Measurements from ENCODE around the gene LRRC8A. TPM values are rescaled to one million over a fixed set of nuclear protein-coding genes. Genes with fewer than 3 reads are reported as not detected.
A peak's percentile ranks its signal among the peaks of the same experiment; 100 is the strongest.
"Not testable (repeated sequence)": the region's sequence is repeated elsewhere in the genome, so short reads cannot be mapped to it uniquely, and the experiment has no call there.

LRRC8A gene
- total and polyA plus RNA-seq, 5 donors from 2014 or later = 29.3 to 39.7 (median 31.9) TPM

GRCh38 chr9:128945798-128946501, 64.0 kb downstream of the LRRC8A start:
- Mint-ChIP-seq H3K36me3 (peaks cover 9% of the 10 kb centered on the region), H3K27me3 (no peaks in the 10 kb centered on the region), H3K4me1 (peaks cover 0 to 44% (median 20%) of the 10 kb centered on the region in 4 donors), H3K9me3 (no peaks in the 10 kb centered on the region), H3K27ac (peak overlapping the region; percentile 79 to 96 (median 95)), H3K4me3 (peak overlapping the region; percentile 97 to 100 (median 99))
- Histone ChIP-seq H3K4me3 (ENCODE audit: low read depth, low read length) (peak overlapping the region; percentile 71), H3K36me3 (ENCODE audit: control insufficient read depth, insufficient read depth, low read length) (peaks cover 4% of the 10 kb centered on the region), H3K27me3 (ENCODE audit: control insufficient read depth, insufficient read depth, low read length) (no peaks in the 10 kb centered on the region), H3K27ac (ENCODE audit: insufficient read depth, low read length, poor library complexity, severe bottlenecking) (no peak overlapping the region), H3K4me1 (ENCODE audit: control insufficient read depth, insufficient read depth, low read length, poor library complexity, severe bottlenecking) (peaks cover 24% of the 10 kb centered on the region), H3K9me3 (ENCODE audit: control insufficient read depth in 2 of 2, low read length in 2 of 2) (no peaks in the 10 kb centered on the region)
- ATAC-seq (ENCODE audit: low read depth in 2 of 2) (no peak), DNase-seq (no peak)

GRCh38 chr9:128946571-128947276, 64.8 kb downstream of the LRRC8A start:
- Histone ChIP-seq H3K4me1 (ENCODE audit: control insufficient read depth, insufficient read depth, low read length, poor library complexity, severe bottlenecking) (peaks cover 24% of the 10 kb centered on the region), H3K27me3 (ENCODE audit: control insufficient read depth, insufficient read depth, low read length) (no peaks in the 10 kb centered on the region), H3K9me3 (ENCODE audit: control insufficient read depth in 2 of 2, low read length in 2 of 2) (no peaks in the 10 kb centered on the region), H3K4me3 (ENCODE audit: low read depth, low read length) (peak overlapping the region; percentile 71), H3K27ac (ENCODE audit: insufficient read depth, low read length, poor library complexity, severe bottlenecking) (peak overlapping the region; percentile 91), H3K36me3 (ENCODE audit: control insufficient read depth, insufficient read depth, low read length) (peaks cover 6% of the 10 kb centered on the region)
- ATAC-seq (ENCODE audit: low read depth in 2 of 2) (peak; percentile 10 to 17), DNase-seq (no peak)
- peak overlapping the region; percentile 93 to 96 (median 95) for H3K27ac Mint-ChIP-seq
- H3K36me3 Mint-ChIP-seq = peaks cover 9% of the 10 kb centered on the region
- H3K4me1 Mint-ChIP-seq = peaks cover 0 to 46% (median 21%) of the 10 kb centered on the region in 4 donors
- H3K27me3 Mint-ChIP-seq = no peaks in the 10 kb centered on the region
- H3K9me3 Mint-ChIP-seq = no peaks in the 10 kb centered on the region
- peak overlapping the region; percentile 97 to 100 (median 99) for H3K4me3 Mint-ChIP-seq

- Histone ChIP-seq H3K27ac (ENCODE audit: insufficient read depth, low read length, poor library complexity, severe bottlenecking) (peak overlapping the region; percentile 91), H3K4me3 (ENCODE audit: low read depth, low read length) (peak overlapping the region; percentile 71), H3K9me3 (ENCODE audit: control insufficient read depth in 2 of 2, low read length in 2 of 2) (no peaks in the 10 kb centered on the region), H3K36me3 (ENCODE audit: control insufficient read depth, insufficient read depth, low read length) (peaks cover 6% of the 10 kb centered on the region), H3K4me1 (ENCODE audit: control insufficient read depth, insufficient read depth, low read length, poor library complexity, severe bottlenecking) (peaks cover 24% of the 10 kb centered on the region), H3K27me3 (ENCODE audit: control insufficient read depth, insufficient read depth, low read length) (no peaks in the 10 kb centered on the region)
- Mint-ChIP-seq H3K4me3 (peak overlapping the region; percentile 97 to 100 (median 99)), H3K36me3 (peaks cover 9% of the 10 kb centered on the region), H3K4me1 (peaks cover 0 to 46% (median 21%) of the 10 kb centered on the region in 4 donors), H3K27ac (peak overlapping the region; percentile 93 to 96 (median 95)), H3K9me3 (no peaks in the 10 kb centered on the region), H3K27me3 (no peaks in the 10 kb centered on the region)
- DNase-seq (no peak), ATAC-seq (ENCODE audit: low read depth in 2 of 2) (peak; percentile 9 to 19)
Observed at GRCh38 chr9:128947277-128947526, 65.3 kb downstream of the LRRC8A start.

- Mint-ChIP-seq H3K4me3 (peak within 1 kb of the TSS; percentile 97 to 100 (median 99)), H3K27ac (peak within 1 kb of the TSS; percentile 93 to 96 (median 95)), H3K4me1 (peaks cover 0 to 49% (median 23%) of the 10 kb centered on the region in 4 donors), H3K36me3 (peaks cover 11% of the 10 kb centered on the region), H3K9me3 (no peaks in the 10 kb centered on the region), H3K27me3 (no peaks in the 10 kb centered on the region)
- H3K9me3 ChIP-seq (ENCODE audit: control insufficient read depth in 2 of 2, low read length in 2 of 2) = no peaks in the 10 kb centered on the region
- H3K4me3 ChIP-seq (ENCODE audit: low read depth, low read length) = peak within 1 kb of the TSS; percentile 88
- peaks cover 24% of the 10 kb centered on the region for H3K4me1 ChIP-seq (ENCODE audit: control insufficient read depth, insufficient read depth, low read length, poor library complexity, severe bottlenecking)
- H3K27me3 ChIP-seq (ENCODE audit: control insufficient read depth, insufficient read depth, low read length) = no peaks in the 10 kb centered on the region
- H3K27ac ChIP-seq (ENCODE audit: insufficient read depth, low read length, poor library complexity, severe bottlenecking) = peak within 1 kb of the TSS; percentile 91
- DNase-seq (peak; percentile 94 to 99 (median 98)), ATAC-seq (ENCODE audit: low read depth in 2 of 2) (peak; percentile 83 to 92)
- H3K36me3 ChIP-seq (ENCODE audit: control insufficient read depth, insufficient read depth, low read length) = peaks cover 9% of the 10 kb centered on the region
Observed at GRCh38 chr9:128947527-128948301, 65.8 kb downstream of the LRRC8A start, which contains the start of the genes DOLK and NUP188. DOLK (minus strand) TSS chr9:128947603; CDS start chr9:128947303, 300 bp downstream. NUP188 (plus strand) TSS chr9:128947699; CDS start chr9:128947720, 21 bp downstream.

GRCh38 chr9:128961403-128961802, 79.5 kb downstream of the LRRC8A start:
- not testable (repeated sequence) for H3K27me3 ChIP-seq (ENCODE audit: control insufficient read depth, insufficient read depth, low read length); H3K27ac Mint-ChIP-seq; H3K9me3 Mint-ChIP-seq; H3K4me1 ChIP-seq (ENCODE audit: control insufficient read depth, insufficient read depth, low read length, poor library complexity, severe bottlenecking); H3K4me3 ChIP-seq (ENCODE audit: low read depth, low read length); H3K27ac ChIP-seq (ENCODE audit: insufficient read depth, low read length, poor library complexity, severe bottlenecking); H3K4me3 Mint-ChIP-seq; H3K4me1 Mint-ChIP-seq; H3K9me3 ChIP-seq (ENCODE audit: control insufficient read depth in 2 of 2, low read length in 2 of 2); H3K27me3 Mint-ChIP-seq; DNase-seq; ATAC-seq (ENCODE audit: low read depth in 2 of 2)
- H3K36me3 ChIP-seq (ENCODE audit: control insufficient read depth, insufficient read depth, low read length) = peaks cover 63% of the 10 kb centered on the region
- H3K36me3 Mint-ChIP-seq = peaks cover 22% of the 10 kb centered on the region

Other genes starting within 250 kb of the LRRC8A start
- gene DYNC2I2, start 225.3 kb upstream of the LRRC8A start, total RNA-seq = 3.6 TPM
- gene DYNC2I2, start 225.3 kb upstream of the LRRC8A start, polyA plus RNA-seq = 10 to 100 TPM in 1 of 4 donors, 1 to 10 TPM in 3; 2.3 to 10.2 (median 5.1) TPM
- gene SET, start 192.9 kb upstream of the LRRC8A start, total RNA-seq = 226 TPM
- 100 to 1,000 TPM; 123 to 200 (median 154) TPM for gene SET, start 192.9 kb upstream of the LRRC8A start, polyA plus RNA-seq
- 2.6 TPM for gene PKN3, start 179.6 kb upstream of the LRRC8A start, total RNA-seq
- gene PKN3, start 179.6 kb upstream of the LRRC8A start, polyA plus RNA-seq = under 1 TPM in 3 of 4 donors, not detected in 1; 0.69 to 0.96 (median 0.70) TPM
- 25.1 TPM for gene ZDHHC12, start 158.0 kb upstream of the LRRC8A start, total RNA-seq
- gene ZDHHC12, start 158.0 kb upstream of the LRRC8A start, polyA plus RNA-seq = 10 to 100 TPM; 49.4 to 59.8 (median 54.3) TPM
- gene ZER1, start 110.2 kb upstream of the LRRC8A start, total RNA-seq = 44.7 TPM
- 10 to 100 TPM; 31.9 to 44.2 (median 37.1) TPM for gene ZER1, start 110.2 kb upstream of the LRRC8A start, polyA plus RNA-seq
- 24.3 TPM for gene TBC1D13, start 94.9 kb upstream of the LRRC8A start, total RNA-seq
- 10 to 100 TPM; 13.3 to 18.8 (median 16.8) TPM for gene TBC1D13, start 94.9 kb upstream of the LRRC8A start, polyA plus RNA-seq
- 9.6 TPM for gene ENDOG, start 63.6 kb upstream of the LRRC8A start, total RNA-seq
- 10 to 100 TPM; 15.6 to 20.6 (median 19.2) TPM for gene ENDOG, start 63.6 kb upstream of the LRRC8A start, polyA plus RNA-seq
- 36.1 TPM for gene SPOUT1, start 52.3 kb upstream of the LRRC8A start, total RNA-seq
- 10 to 100 TPM; 43.0 to 77.7 (median 62.6) TPM for gene SPOUT1, start 52.3 kb upstream of the LRRC8A start, polyA plus RNA-seq
- 8.2 TPM for gene KYAT1, start 183 bp upstream of the LRRC8A start, total RNA-seq
- gene KYAT1, start 183 bp upstream of the LRRC8A start, polyA plus RNA-seq = 10 to 100 TPM; 11.3 to 15.7 (median 11.6) TPM
- 0.52 TPM for gene PHYHD1, start 38.8 kb downstream of the LRRC8A start, total RNA-seq
- under 1 TPM in 2 of 4 donors, not detected in 2; 0.40 to 0.60 TPM for gene PHYHD1, start 38.8 kb downstream of the LRRC8A start, polyA plus RNA-seq
- 6.1 TPM for gene DOLK, start 65.5 kb downstream of the LRRC8A start, total RNA-seq
- gene DOLK, start 65.5 kb downstream of the LRRC8A start, polyA plus RNA-seq = 10 to 100 TPM in 2 of 4 donors, 1 to 10 TPM in 2; 7.6 to 12.3 (median 9.7) TPM
- gene NUP188, start 65.6 kb downstream of the LRRC8A start, total RNA-seq = 74.3 TPM
- 10 to 100 TPM; 20.8 to 23.4 (median 21.8) TPM for gene NUP188, start 65.6 kb downstream of the LRRC8A start, polyA plus RNA-seq
- 77.8 TPM for gene SH3GLB2, start 146.2 kb downstream of the LRRC8A start, total RNA-seq
- gene SH3GLB2, start 146.2 kb downstream of the LRRC8A start, polyA plus RNA-seq = 10 to 100 TPM; 18.2 to 38.8 (median 26.6) TPM
- 48.5 TPM for gene MIGA2, start 154.5 kb downstream of the LRRC8A start, total RNA-seq
- gene MIGA2, start 154.5 kb downstream of the LRRC8A start, polyA plus RNA-seq = 1 to 10 TPM; 6.3 to 8.0 (median 7.6) TPM
- 3.9 TPM for gene DOLPP1, start 199.0 kb downstream of the LRRC8A start, total RNA-seq
- gene DOLPP1, start 199.0 kb downstream of the LRRC8A start, polyA plus RNA-seq = 1 to 10 TPM; 8.6 to 9.3 (median 8.9) TPM
- 12.5 TPM for gene CRAT, start 228.7 kb downstream of the LRRC8A start, total RNA-seq
- 10 to 100 TPM in 2 of 4 donors, 1 to 10 TPM in 2; 8.7 to 11.4 (median 10.2) TPM for gene CRAT, start 228.7 kb downstream of the LRRC8A start, polyA plus RNA-seq
- 53.7 TPM for gene PTPA, start 229.3 kb downstream of the LRRC8A start, total RNA-seq
- 10 to 100 TPM; 12.9 to 21.6 (median 16.0) TPM for gene PTPA, start 229.3 kb downstream of the LRRC8A start, polyA plus RNA-seq

All from CD4-positive, CD25-positive, alpha-beta regulatory T cell (primary cell).